K562 (cell line): ENCODE measurements around the gene COX10. TPM values are rescaled to one million over a fixed set of nuclear protein-coding genes. Genes with fewer than 3 reads are reported as not detected.

Experiments used
- ATAC-seq: fragments of 200-7000 bp; cut with Tn5 transposase; 3 replicates; pipeline ENCODE4 v1.9.1; 2020; ENCODE audit warnings: moderate library complexity
- BruUV-seq: library from RNA; stranded (reverse); fragments of 400-500 nt; replicated peaks from 2 replicates; lab custom pipeline; 2021; lab: Mats Ljungman, UMichigan
- CTCF ChIA-PET: fragments of 300-600 bp; formaldehyde crosslinking; extraction: SDS; loops from one replicate; lab custom pipeline; 2021; ENCODE audit warnings: low intra/inter-chr PET ratio; lab: Yijun Ruan, JAX
- POLR2A ChIA-PET: fragments of 300-600, 350-650 bp; sonication (Branson Sonifier 250); formaldehyde crosslinking; extraction: SDS; loops from one replicate; lab custom pipeline; 2021; ENCODE audit warnings: antibody characterized with exemption, inconsistent platforms; lab: Yijun Ruan, JAX
- DNase-seq, 4 experiments: peaks; one replicate each; pipeline versions ENCODE4 v3.0.0 to v3.0.0-alpha.2; 2011 to 2018; ENCODE audit warnings: low spot score in 3 of 4, mixed read lengths in 3 of 4; ENCODE audit errors: extremely low read depth in 1 of 4
- FAIRE-seq: peaks from 2 replicates; lab custom pipeline; 2011; peaks lifted over from hg19 to GRCh38; lab: Jason Lieb, UNC
- H2AFZ ChIP-seq: 2 replicates; pipeline ENCODE4 v1.6.0; 2011; ENCODE audit warnings: low read depth, low read length, control low read depth, inconsistent platforms
- H3K27ac ChIP-seq: fragments of 200-600 bp; 3 replicates; pipeline ENCODE4 v1.8.0; 2011; ENCODE audit warnings: low read depth, mild to moderate bottlenecking, control low read depth, inconsistent platforms, low read length, moderate library complexity, mixed read lengths; ENCODE audit errors: extremely low read depth
- H3K27me3 ChIP-seq, 2 experiments: fragments of 300-600 bp in 1 of 2; 2 replicates in 1 of 2; 3 replicates in 1 of 2; pipeline versions ENCODE4 v1.6.0 to v1.8.0; 2011; ENCODE audit warnings: inconsistent platforms in 2 of 2, low read length in 2 of 2, mild to moderate bottlenecking in 1 of 2, mixed read lengths in 1 of 2, moderate library complexity in 1 of 2; ENCODE audit not compliant: control insufficient read depth in 2 of 2, insufficient read depth in 2 of 2
- H3K36me3 ChIP-seq: fragments of 300-600 bp; 3 replicates; pipeline ENCODE4 v1.8.0; 2011; ENCODE audit warnings: mild to moderate bottlenecking, low read length, inconsistent platforms; ENCODE audit not compliant: control insufficient read depth, insufficient read depth
- H3K4me1 ChIP-seq, 2 experiments: fragments of 200-600 bp in 1 of 2; replicated peaks in 1 of 2; 2 replicates in 1 of 2; 3 replicates in 1 of 2; pipeline versions ENCODE4 v1.5.1 to v1.8.0; 2011; ENCODE audit warnings: inconsistent platforms in 2 of 2, low read length in 2 of 2, mild to moderate bottlenecking in 1 of 2, mixed read lengths in 1 of 2, moderate library complexity in 1 of 2; ENCODE audit not compliant: control insufficient read depth in 2 of 2, insufficient read depth in 2 of 2
- H3K4me2 ChIP-seq: 2 replicates; pipeline ENCODE4 v1.6.1; 2011; ENCODE audit warnings: low read length, control low read depth, inconsistent platforms, mixed read lengths; ENCODE audit not compliant: insufficient read depth
- H3K4me3 ChIP-seq: fragments of 200-600 bp; sonication (generic), shearing (Covaris generic); 2 replicates; pipeline ENCODE4 v1.5.1; 2016; ENCODE audit warnings: control low read depth, inconsistent platforms
- H3K79me2 ChIP-seq: fragments of 200-600 bp; 3 replicates; pipeline ENCODE4 v1.8.0; 2011; ENCODE audit warnings: low read length, inconsistent platforms; ENCODE audit not compliant: control insufficient read depth, insufficient read depth
- H3K9ac ChIP-seq, 2 experiments: 2 replicates each; pipeline versions ENCODE4 v1.6.0 to v1.6.1; 2011; ENCODE audit warnings: low read depth in 2 of 2, low read length in 2 of 2, control low read depth in 1 of 2, inconsistent platforms in 1 of 2, mild to moderate bottlenecking in 1 of 2, mixed read lengths in 1 of 2; ENCODE audit not compliant: insufficient read depth in 1 of 2
- H3K9me1 ChIP-seq: one replicate; pipeline ENCODE4 v1.6.0; 2011; ENCODE audit warnings: inconsistent platforms, mild to moderate bottlenecking, low read length, moderate library complexity; ENCODE audit not compliant: control insufficient read depth, insufficient read depth
- H3K9me3 ChIP-seq: replicated peaks from 2 replicates; pipeline ENCODE4 v1.5.1; 2011; ENCODE audit warnings: low read depth, low read length, inconsistent platforms; ENCODE audit not compliant: control insufficient read depth, insufficient read depth
- H4K20me1 ChIP-seq: replicated peaks from 2 replicates; pipeline ENCODE4 v1.6.1; 2011; ENCODE audit warnings: low read length, inconsistent platforms, mixed read lengths; ENCODE audit not compliant: control insufficient read depth, insufficient read depth
- ETV6 ChIP-seq, 3 experiments: fragments of 150-350 bp in 1 of 3; sonication (generic) in 1 of 3; formaldehyde crosslinking in 1 of 3; IDR thresholded peaks; 2 replicates each; pipeline versions ENCODE4 v1.6.1 to v1.8.0; 2014 to 2022; ENCODE audit warnings: borderline replicate concordance in 2 of 3, low read depth in 2 of 3, antibody characterized with exemption in 1 of 3, low read length in 1 of 3, mild to moderate bottlenecking in 1 of 3, missing genetic modification reagents in 1 of 3
- RB1 ChIP-seq: fragments of 450-650 bp; IDR thresholded peaks from 2 replicates; pipeline ENCODE4 v1.6.1; 2017; ENCODE audit warnings: low read depth, mild to moderate bottlenecking
- SPI1 ChIP-seq: IDR thresholded peaks from 2 replicates; pipeline ENCODE4 v1.6.1; 2011; ENCODE audit warnings: low read depth, low read length, control low read depth, borderline replicate concordance
- ZNF121 ChIP-seq: sonication (generic); formaldehyde crosslinking; conservative IDR thresholded peaks from 2 replicates; pipeline ENCODE4 v1.8.0; 2022; ENCODE audit warnings: missing genetic modification reagents
- WGBS: fragments of 100-300 bp; shearing (Covaris generic); methylation state at CpG from one replicate; pipeline ENCODE4 v1.1.6; 2016; ENCODE audit warnings: low coverage, mixed read lengths; ENCODE audit not compliant: insufficient coverage; ENCODE audit errors: missing lambda C conversion rate; 5-methylcytosine and 5-hydroxymethylcytosine counted together
- in situ Hi-C: fragments of 300-500 bp; cut with MboI; formaldehyde crosslinking; loops from 4 replicates; pipeline ENCODE4 v1.15.0; 2018; ENCODE audit warnings: inconsistent platforms, mixed read lengths
- intact Hi-C: fragments of 100-400 bp; cut with micrococcal nuclease; formaldehyde crosslinking; loops from 2 replicates; pipeline ENCODE4 v1.14.2; 2022
- polyA plus RNA-seq, 8 experiments: library from polyadenylated mRNA; depleted of rRNA in 4 of 8; stranded (reverse) in 5 of 8; unstranded in 3 of 8; fragments of >200 nt; fragmentation: Nextera tagmentation in 2 of 8; fragmentation: Illumina TruSeq in 1 of 8; extraction: Ambion mirVana in 2 of 8; extraction: Trizol in 1 of 8; gene quantifications; 2 replicates each; pipeline versions ENCODE4 v1.2.1 to v1.2.3, GENCODE V29; 2011 to 2014; ENCODE audit warnings: inconsistent platforms in 1 of 8, missing spikeins in 1 of 8
- total RNA-seq, 7 experiments: library from RNA; depleted of rRNA in 6 of 7; stranded (reverse); fragments of >200 nt in 6 of 7; fragmentation: Illumina TruSeq in 2 of 7; extraction: Trizol in 2 of 7; gene quantifications; 2 replicates each; pipeline versions ENCODE4 v1.2.1 to v1.2.3, GENCODE V29; 2011 to 2021; ENCODE audit warnings: low replicate concordance in 1 of 7
- TF ChIP-seq, protein P1 (sequence below), 3 experiments: IDR thresholded peaks in 2 of 3; conservative IDR thresholded peaks in 1 of 3; 2 replicates each; pipeline ENCODE4 v1.5.1; 2011 to 2012; ENCODE audit warnings: low read length in 3 of 3, mild to moderate bottlenecking in 3 of 3, control low read depth in 2 of 3, improper control_type of control experiment in 1 of 3, inconsistent platforms in 1 of 3, low read depth in 1 of 3, mixed read lengths in 1 of 3, moderate library complexity in 1 of 3; ENCODE audit not compliant: insufficient read depth in 2 of 3
- TF ChIP-seq, protein P2 (sequence below): fragments of 450-650 bp; formaldehyde crosslinking; conservative IDR thresholded peaks from 2 replicates; pipeline ENCODE4 v1.4.0; 2022; ENCODE audit warnings: mild to moderate bottlenecking, missing genetic modification characterization

COX10 gene
- total and polyA plus RNA-seq, 9 of the 15 experiments (the other 6 are each of a cell fraction or from before 2014, with no cell fraction given), result 10.3 to 26.4 (median 17.8) TPM

DNA sequence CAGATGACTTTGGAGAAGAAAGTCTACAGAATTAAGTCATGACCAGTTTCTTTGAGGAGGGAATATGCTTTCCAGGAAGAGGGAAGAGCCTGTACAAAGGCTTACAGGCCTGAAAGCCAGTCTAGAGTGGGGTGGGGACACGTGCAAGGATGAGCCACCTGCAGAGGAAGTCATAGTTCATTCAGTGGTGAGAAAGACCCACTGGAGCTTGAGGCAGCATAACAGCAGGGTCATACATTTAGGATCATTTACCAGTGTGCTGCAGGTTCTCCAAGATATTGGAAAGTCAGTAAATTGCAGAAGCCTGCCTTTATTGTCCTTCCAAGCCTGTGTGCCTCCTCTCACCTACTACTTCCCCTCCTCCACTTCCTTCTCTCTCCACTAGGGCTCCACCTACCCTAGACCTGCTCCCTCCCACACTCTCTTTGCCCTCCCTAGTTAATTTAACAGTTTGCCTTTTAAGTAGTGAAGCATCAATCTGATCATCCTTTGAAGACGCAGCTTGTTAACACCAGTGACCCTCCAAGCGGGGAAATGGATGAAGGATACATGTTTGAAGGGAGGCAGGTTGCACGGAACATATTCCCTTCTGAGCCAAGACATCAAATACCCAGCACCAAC is 127.2 kb downstream of the COX10 start:
- Histone ChIP-seq H3K27me3 (no peaks in the 10 kb centered on the region), H3K9me1 (no peaks in the 10 kb centered on the region), H4K20me1 (0 out of 2 replicates have a peak, but pooled peaks cover 7% of the 10 kb centered on the region), H3K79me2 (no peaks in the 10 kb centered on the region), H3K36me3 (0 out of 3 replicates have a peak, but pooled peaks cover 7% of the 10 kb centered on the region), H3K27ac (no peak overlapping the region), H3K9ac (no peak overlapping the region), H2AFZ (no peak overlapping the region), H3K4me2 (no peak overlapping the region), H3K4me1 (no peaks in the 10 kb centered on the region; a peak in 1 of 5 replicates), H3K4me3 (no peak overlapping the region), H3K9me3 (no peaks in the 10 kb centered on the region)
- no peak for FAIRE-seq
- ATAC-seq, result peak; percentile 73
- in situ Hi-C loops (no loop called here), intact Hi-C loops (no loop called here)
- CTCF ChIA-PET, result no interaction called here
- no peak for DNase-seq
- 71% methylated on average over 4 of the region's 4 CpGs for WGBS
- POLR2A ChIA-PET, result no interaction called here
- BruUV-seq, result no TSS peak
- peak; percentile 77; the same call in 1 of the 2 replicates for TF ChIP-seq SPI1
- TF ChIP-seq ZNF121 (CRISPR knock-in tag), result no peak
- TF ChIP-seq ETV6 (IDR thresholded peaks at IDR 0.05; ENCODE audit: borderline replicate concordance in 1 of 2, low read depth in 2 of 2, low read length in 1 of 2), result no peak
- no peak for TF ChIP-seq ETV6 (CRISPR knock-in tag; IDR thresholded peaks at IDR 0.05; ENCODE audit: borderline replicate concordance)
- no peak for TF ChIP-seq RB1
- TF ChIP-seq, protein P1, sequence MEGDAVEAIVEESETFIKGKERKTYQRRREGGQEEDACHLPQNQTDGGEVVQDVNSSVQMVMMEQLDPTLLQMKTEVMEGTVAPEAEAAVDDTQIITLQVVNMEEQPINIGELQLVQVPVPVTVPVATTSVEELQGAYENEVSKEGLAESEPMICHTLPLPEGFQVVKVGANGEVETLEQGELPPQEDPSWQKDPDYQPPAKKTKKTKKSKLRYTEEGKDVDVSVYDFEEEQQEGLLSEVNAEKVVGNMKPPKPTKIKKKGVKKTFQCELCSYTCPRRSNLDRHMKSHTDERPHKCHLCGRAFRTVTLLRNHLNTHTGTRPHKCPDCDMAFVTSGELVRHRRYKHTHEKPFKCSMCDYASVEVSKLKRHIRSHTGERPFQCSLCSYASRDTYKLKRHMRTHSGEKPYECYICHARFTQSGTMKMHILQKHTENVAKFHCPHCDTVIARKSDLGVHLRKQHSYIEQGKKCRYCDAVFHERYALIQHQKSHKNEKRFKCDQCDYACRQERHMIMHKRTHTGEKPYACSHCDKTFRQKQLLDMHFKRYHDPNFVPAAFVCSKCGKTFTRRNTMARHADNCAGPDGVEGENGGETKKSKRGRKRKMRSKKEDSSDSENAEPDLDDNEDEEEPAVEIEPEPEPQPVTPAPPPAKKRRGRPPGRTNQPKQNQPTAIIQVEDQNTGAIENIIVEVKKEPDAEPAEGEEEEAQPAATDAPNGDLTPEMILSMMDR (IDR thresholded peaks at IDR 0.05 in 2 of 3, conservative IDR thresholded peaks at IDR 0.05 in 1 of 3; ENCODE audit: insufficient read depth in 2 of 3, low read depth in 1 of 3, low read length in 3 of 3), result peak in 2 of 3 experiments; percentile 3 to 25; a peak in 2 of 6 replicates
- TF ChIP-seq, protein P2, sequence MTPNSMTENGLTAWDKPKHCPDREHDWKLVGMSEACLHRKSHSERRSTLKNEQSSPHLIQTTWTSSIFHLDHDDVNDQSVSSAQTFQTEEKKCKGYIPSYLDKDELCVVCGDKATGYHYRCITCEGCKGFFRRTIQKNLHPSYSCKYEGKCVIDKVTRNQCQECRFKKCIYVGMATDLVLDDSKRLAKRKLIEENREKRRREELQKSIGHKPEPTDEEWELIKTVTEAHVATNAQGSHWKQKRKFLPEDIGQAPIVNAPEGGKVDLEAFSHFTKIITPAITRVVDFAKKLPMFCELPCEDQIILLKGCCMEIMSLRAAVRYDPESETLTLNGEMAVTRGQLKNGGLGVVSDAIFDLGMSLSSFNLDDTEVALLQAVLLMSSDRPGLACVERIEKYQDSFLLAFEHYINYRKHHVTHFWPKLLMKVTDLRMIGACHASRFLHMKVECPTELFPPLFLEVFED (CRISPR knock-in tag), result no peak
